ENCODE measurements around the gene CARHSP1. TPM values are rescaled to one million over a fixed set of nuclear protein-coding genes. Genes with fewer than 3 reads are reported as not detected.
"Not testable (repeated sequence)": the region's sequence is repeated elsewhere in the genome, so short reads cannot be mapped to it uniquely, and the experiment has no call there.

CARHSP1 gene
- total and polyA plus RNA-seq, 2 donors: 86.7 to 100 TPM

GRCh38 chr16:8880839-8881510 is 12.2 kb upstream of the CARHSP1 start:
- Histone ChIP-seq H3K4me1 (ENCODE audit: control insufficient read depth in 2 of 2, insufficient read depth in 2 of 2, low read length in 2 of 2) (peaks cover 3% of the 10 kb centered on the region in 2 donors), H3K27me3 (ENCODE audit: control insufficient read depth in 2 of 2, insufficient read depth in 1 of 2, low read length in 1 of 2) (peaks cover 0 to 11% of the 10 kb centered on the region in 2 donors)
- no peak for DNase-seq (ENCODE audit: low read depth in 6 of 9, low spot score in 9 of 9)

GRCh38 chr16:8878523-8878911 is 9.7 kb upstream of the CARHSP1 start:
- Histone ChIP-seq H3K27ac (ENCODE audit: low read depth in 1 of 2, low read length in 1 of 2) (peak overlapping the region in 1 of 2 donors; percentile 33), H3K9me3 (ENCODE audit: control insufficient read depth in 2 of 2, insufficient read depth in 1 of 2, low read length in 1 of 2) (no peaks in the 10 kb centered on the region), H3K4me3 (ENCODE audit: low read length in 2 of 2) (no peak overlapping the region), H3K36me3 (ENCODE audit: control insufficient read depth in 2 of 2, insufficient read depth in 2 of 2, low read length in 1 of 2) (no peaks in the 10 kb centered on the region), H3K27me3 (ENCODE audit: control insufficient read depth in 2 of 2, insufficient read depth in 1 of 2, low read length in 1 of 2) (no peaks in the 10 kb centered on the region), H3K4me1 (ENCODE audit: control insufficient read depth in 2 of 2, insufficient read depth in 2 of 2, low read length in 2 of 2) (peaks cover 3% of the 10 kb centered on the region in 2 donors)
- WGBS: 90% methylated on average over 6 of the region's 6 CpGs
- DNase-seq (ENCODE audit: low read depth in 6 of 9, low spot score in 9 of 9): no peak

More at GRCh38 chr16:8880839-8881510, 12.2 kb upstream of the CARHSP1 start:
- WGBS: 95% methylated on average over 8 of the region's 8 CpGs
- Histone ChIP-seq H3K9me3 (ENCODE audit: control insufficient read depth in 2 of 2, insufficient read depth in 1 of 2, low read length in 1 of 2) (no peaks in the 10 kb centered on the region), H3K27ac (ENCODE audit: low read depth in 1 of 2, low read length in 1 of 2) (no peak overlapping the region), H3K36me3 (ENCODE audit: control insufficient read depth in 2 of 2, insufficient read depth in 2 of 2, low read length in 1 of 2) (no peaks in the 10 kb centered on the region), H3K4me3 (ENCODE audit: low read length in 2 of 2) (no peak overlapping the region)

- WGBS: 83% methylated on average over 8 of the region's 8 CpGs
- Histone ChIP-seq H3K27ac (ENCODE audit: low read depth in 1 of 2, low read length in 1 of 2) (peak overlapping the region in 1 of 2 donors; percentile 33), H3K4me3 (ENCODE audit: low read length in 2 of 2) (no peak overlapping the region), H3K36me3 (ENCODE audit: control insufficient read depth in 2 of 2, insufficient read depth in 2 of 2, low read length in 1 of 2) (no peaks in the 10 kb centered on the region), H3K4me1 (ENCODE audit: control insufficient read depth in 2 of 2, insufficient read depth in 2 of 2, low read length in 2 of 2) (peaks cover 3% of the 10 kb centered on the region in 2 donors), H3K9me3 (ENCODE audit: control insufficient read depth in 2 of 2, insufficient read depth in 1 of 2, low read length in 1 of 2) (no peaks in the 10 kb centered on the region), H3K27me3 (ENCODE audit: control insufficient read depth in 2 of 2, insufficient read depth in 1 of 2, low read length in 1 of 2) (no peaks in the 10 kb centered on the region)
- no peak for DNase-seq (ENCODE audit: low read depth in 6 of 9, low spot score in 9 of 9)
These were observed 9.2 kb upstream of the CARHSP1 start for GRCh38 chr16:8877894-8878522.

DNA sequence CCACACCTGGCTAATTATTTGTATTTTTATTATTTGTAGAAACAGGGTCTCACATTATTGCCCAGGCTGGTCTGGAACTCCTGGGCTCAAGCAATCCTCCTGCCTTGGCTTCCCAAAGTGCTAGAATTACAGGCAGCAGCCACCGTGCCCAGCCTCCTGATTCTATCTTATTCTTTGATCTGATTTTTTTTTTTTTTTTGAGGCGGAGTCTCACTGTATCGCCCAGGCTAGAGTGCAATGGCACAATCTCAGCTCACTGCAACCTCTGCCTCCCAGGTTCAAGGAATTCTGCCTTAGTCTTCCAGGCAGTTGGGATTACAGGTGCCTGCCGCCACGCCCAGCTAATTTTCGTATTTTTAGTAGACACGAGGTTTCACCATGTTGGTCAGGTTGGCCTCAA is 6.5 kb upstream of the CARHSP1 start:
- H3K9me3 ChIP-seq (ENCODE audit: control insufficient read depth in 2 of 2, insufficient read depth in 1 of 2, low read length in 1 of 2); H3K27me3 ChIP-seq (ENCODE audit: control insufficient read depth in 2 of 2, insufficient read depth in 1 of 2, low read length in 1 of 2); H3K36me3 ChIP-seq (ENCODE audit: control insufficient read depth in 2 of 2, insufficient read depth in 2 of 2, low read length in 1 of 2); H3K4me3 ChIP-seq (ENCODE audit: low read length in 2 of 2); DNase-seq (ENCODE audit: low read depth in 6 of 9, low spot score in 9 of 9); H3K27ac ChIP-seq (ENCODE audit: low read depth in 1 of 2, low read length in 1 of 2): not testable (repeated sequence)
- WGBS: 70% methylated on average over 7 of the region's 7 CpGs
- peaks cover 14 to 17% of the 10 kb centered on the region in 2 donors for H3K4me1 ChIP-seq (ENCODE audit: control insufficient read depth in 2 of 2, insufficient read depth in 2 of 2, low read length in 2 of 2)

DNA sequence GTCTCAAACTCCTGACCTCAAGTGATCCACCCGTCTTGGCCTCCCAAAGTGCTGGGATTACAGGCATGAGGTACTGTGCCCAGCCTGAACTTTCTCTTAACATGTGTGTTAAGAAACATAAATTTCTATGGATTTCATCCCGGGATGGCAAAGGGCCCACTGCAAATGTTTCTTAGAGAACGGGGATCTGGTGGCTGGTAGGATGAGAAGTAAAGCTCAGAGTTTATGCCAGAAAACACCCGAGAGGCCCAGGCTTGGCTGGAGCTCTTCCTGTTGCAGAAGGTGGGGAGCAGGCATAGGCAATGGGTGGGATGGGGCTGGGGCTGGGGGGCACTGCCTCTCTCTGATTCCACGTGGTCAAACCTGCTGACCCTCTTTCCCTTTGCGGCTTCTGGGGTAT is 5.6 kb upstream of the CARHSP1 start:
- H3K27me3 ChIP-seq (ENCODE audit: control insufficient read depth in 2 of 2, insufficient read depth in 1 of 2, low read length in 1 of 2): no peaks in the 10 kb centered on the region
- H3K4me3 ChIP-seq (ENCODE audit: low read length in 2 of 2): no peak overlapping the region
- no peaks in the 10 kb centered on the region for H3K9me3 ChIP-seq (ENCODE audit: control insufficient read depth in 2 of 2, insufficient read depth in 1 of 2, low read length in 1 of 2)
- H3K27ac ChIP-seq (ENCODE audit: low read depth in 1 of 2, low read length in 1 of 2): peak overlapping the region in 1 of 2 donors; percentile 52
- 63% methylated on average over 6 of the region's 6 CpGs for WGBS
- peaks cover 14 to 19% of the 10 kb centered on the region in 2 donors for H3K4me1 ChIP-seq (ENCODE audit: control insufficient read depth in 2 of 2, insufficient read depth in 2 of 2, low read length in 2 of 2)
- H3K36me3 ChIP-seq (ENCODE audit: control insufficient read depth in 2 of 2, insufficient read depth in 2 of 2, low read length in 1 of 2): no peaks in the 10 kb centered on the region
- no peak for DNase-seq (ENCODE audit: low read depth in 6 of 9, low spot score in 9 of 9)

GRCh38 chr16:8873866-8874195 is 5.0 kb upstream of the CARHSP1 start:
- H3K27ac ChIP-seq (ENCODE audit: low read depth in 1 of 2, low read length in 1 of 2); H3K27me3 ChIP-seq (ENCODE audit: control insufficient read depth in 2 of 2, insufficient read depth in 1 of 2, low read length in 1 of 2); H3K36me3 ChIP-seq (ENCODE audit: control insufficient read depth in 2 of 2, insufficient read depth in 2 of 2, low read length in 1 of 2); H3K4me3 ChIP-seq (ENCODE audit: low read length in 2 of 2); DNase-seq (ENCODE audit: low read depth in 6 of 9, low spot score in 9 of 9); H3K9me3 ChIP-seq (ENCODE audit: control insufficient read depth in 2 of 2, insufficient read depth in 1 of 2, low read length in 1 of 2): not testable (repeated sequence)
- H3K4me1 ChIP-seq (ENCODE audit: control insufficient read depth in 2 of 2, insufficient read depth in 2 of 2, low read length in 2 of 2): peaks cover 15 to 20% of the 10 kb centered on the region in 2 donors
- WGBS: 98% methylated on average over 7 of the region's 7 CpGs

DNA sequence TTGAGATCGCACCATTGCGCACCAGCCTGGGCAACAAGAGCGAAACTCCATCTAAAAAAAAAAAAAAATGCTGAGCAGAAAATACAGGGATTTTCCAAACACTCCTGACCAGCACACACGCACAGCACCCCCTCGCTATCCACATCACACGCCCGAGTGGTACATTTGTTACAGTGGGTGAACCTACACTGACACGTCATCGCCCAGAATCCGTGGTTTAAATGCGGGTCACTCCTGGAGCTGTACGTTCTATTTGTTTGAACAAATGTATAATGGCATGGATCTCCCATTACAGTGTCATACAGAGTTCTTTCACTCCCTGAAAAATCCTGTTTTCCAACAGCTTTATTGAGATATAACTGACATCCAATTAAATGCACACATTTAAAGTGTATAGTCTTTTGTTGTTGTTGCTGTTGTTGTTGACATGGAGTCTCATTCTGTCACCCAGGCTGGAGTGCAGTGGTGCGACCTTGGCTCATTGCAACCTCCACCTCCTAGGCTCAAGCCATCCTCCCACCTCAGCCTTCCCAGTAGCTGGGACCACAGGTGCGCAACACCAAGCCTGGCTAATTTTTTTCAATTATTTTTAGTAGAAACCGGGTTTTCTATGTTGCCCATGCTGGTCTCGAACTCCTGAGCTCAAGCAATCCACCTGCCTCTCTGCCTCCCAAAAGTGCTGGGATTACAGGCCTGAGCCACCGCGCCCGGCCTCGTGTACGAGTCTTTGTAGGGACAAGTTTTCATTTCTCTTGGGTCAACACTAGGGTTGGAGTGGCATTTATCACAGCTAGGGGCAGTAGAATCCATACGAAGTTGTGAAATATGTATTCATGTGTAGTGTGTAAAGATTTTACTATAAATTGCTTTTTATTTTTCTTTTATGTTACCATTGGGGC is 4.4 kb upstream of the CARHSP1 start:
- DNase-seq (ENCODE audit: low read depth in 6 of 9, low spot score in 9 of 9): no peak
- Histone ChIP-seq H3K27me3 (ENCODE audit: control insufficient read depth in 2 of 2, insufficient read depth in 1 of 2, low read length in 1 of 2) (no peaks in the 10 kb centered on the region), H3K27ac (ENCODE audit: low read depth in 1 of 2, low read length in 1 of 2) (no peak overlapping the region), H3K4me1 (ENCODE audit: control insufficient read depth in 2 of 2, insufficient read depth in 2 of 2, low read length in 2 of 2) (peaks cover 15 to 20% of the 10 kb centered on the region in 2 donors), H3K9me3 (ENCODE audit: control insufficient read depth in 2 of 2, insufficient read depth in 1 of 2, low read length in 1 of 2) (no peaks in the 10 kb centered on the region), H3K36me3 (ENCODE audit: control insufficient read depth in 2 of 2, insufficient read depth in 2 of 2, low read length in 1 of 2) (no peaks in the 10 kb centered on the region), H3K4me3 (ENCODE audit: low read length in 2 of 2) (no peak overlapping the region)
- 93% methylated on average over 22 of the region's 22 CpGs for WGBS

GRCh38 chr16:8872071-8872470 is 3.3 kb upstream of the CARHSP1 start:
- H3K36me3 ChIP-seq (ENCODE audit: control insufficient read depth in 2 of 2, insufficient read depth in 2 of 2, low read length in 1 of 2): no peaks in the 10 kb centered on the region
- H3K4me3 ChIP-seq (ENCODE audit: low read length in 2 of 2): no peak overlapping the region
- H3K4me1 ChIP-seq (ENCODE audit: control insufficient read depth in 2 of 2, insufficient read depth in 2 of 2, low read length in 2 of 2): peaks cover 15 to 23% of the 10 kb centered on the region in 2 donors
- H3K27me3 ChIP-seq (ENCODE audit: control insufficient read depth in 2 of 2, insufficient read depth in 1 of 2, low read length in 1 of 2): no peaks in the 10 kb centered on the region
- no peaks in the 10 kb centered on the region for H3K9me3 ChIP-seq (ENCODE audit: control insufficient read depth in 2 of 2, insufficient read depth in 1 of 2, low read length in 1 of 2)
- H3K27ac ChIP-seq (ENCODE audit: low read depth in 1 of 2, low read length in 1 of 2): no peak overlapping the region
- WGBS: 99% methylated on average over 5 of the region's 5 CpGs
- DNase-seq (ENCODE audit: low read depth in 6 of 9, low spot score in 9 of 9): no peak

DNA sequence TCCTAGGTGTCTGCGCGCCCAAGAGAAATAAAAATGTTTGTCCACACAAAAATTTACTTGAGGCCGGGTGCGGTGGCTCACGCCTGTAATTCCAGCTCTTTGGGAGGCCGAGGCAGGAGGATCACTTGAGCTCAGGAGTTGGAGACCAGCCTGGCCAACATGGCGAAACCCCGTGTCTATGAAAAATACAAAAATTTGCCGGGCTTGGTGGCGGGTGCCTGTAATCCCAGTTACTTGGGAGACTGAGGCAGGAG is 1.1 kb upstream of the CARHSP1 start:
- not testable (repeated sequence) for H3K27me3 ChIP-seq (ENCODE audit: control insufficient read depth in 2 of 2, insufficient read depth in 1 of 2, low read length in 1 of 2); H3K9me3 ChIP-seq (ENCODE audit: control insufficient read depth in 2 of 2, insufficient read depth in 1 of 2, low read length in 1 of 2); H3K4me3 ChIP-seq (ENCODE audit: low read length in 2 of 2); H3K36me3 ChIP-seq (ENCODE audit: control insufficient read depth in 2 of 2, insufficient read depth in 2 of 2, low read length in 1 of 2); H3K27ac ChIP-seq (ENCODE audit: low read depth in 1 of 2, low read length in 1 of 2); DNase-seq (ENCODE audit: low read depth in 6 of 9, low spot score in 9 of 9)
- H3K4me1 ChIP-seq (ENCODE audit: control insufficient read depth in 2 of 2, insufficient read depth in 2 of 2, low read length in 2 of 2): peaks cover 20 to 45% of the 10 kb centered on the region in 2 donors
- WGBS: 98% methylated on average over 10 of the region's 10 CpGs
